Caco-2 (cell line): ENCODE results near the gene ANKS3. TPM values are rescaled to one million over a fixed set of nuclear protein-coding genes. Genes with fewer than 3 reads are reported as not detected.

Source experiments
- BruUV-seq: library from RNA; stranded (reverse); fragments of 400-500 nt; replicated peaks from 2 replicates; lab custom pipeline; 2021; lab: Mats Ljungman, UMichigan
- CTCF ChIA-PET: fragments of 300-600 bp; sonication (Branson Sonifier 250); formaldehyde crosslinking; loops from one replicate; lab custom pipeline; 2022; ENCODE audit warnings: antibody characterized with exemption; lab: Charles Lee
- POLR2A ChIA-PET: fragments of 300-600 bp; sonication (Branson Sonifier 250); formaldehyde crosslinking; loops from one replicate; lab custom pipeline; 2022; ENCODE audit warnings: antibody characterized with exemption; lab: Charles Lee
- DNase-seq, 2 experiments: peaks; one replicate each; pipeline versions ENCODE4 v3.0.0 to v3.0.0-alpha.2; 2020 to 2022
- H3K27me3 ChIP-seq: replicated peaks from 2 replicates; pipeline ENCODE4 v1.6.0; 2011; ENCODE audit warnings: low read length; ENCODE audit not compliant: control insufficient read depth, insufficient read depth
- H3K36me3 ChIP-seq: 2 replicates; pipeline ENCODE4 v1.5.1; 2011; ENCODE audit warnings: low read length; ENCODE audit not compliant: control insufficient read depth, insufficient read depth
- H3K4me1 ChIP-seq: fragments of 250-450 bp; sonication (Bioruptor Pico); 2 replicates; pipeline ENCODE4 v1.5.1; 2020; ENCODE audit warnings: mild to moderate bottlenecking
- H3K4me3 ChIP-seq: 2 replicates; pipeline ENCODE4 v1.5.1; 2011; ENCODE audit warnings: low read depth, mild to moderate bottlenecking, control low read depth, low read length
- H3K9me3 ChIP-seq: fragments of 250-450 bp; sonication (Bioruptor Pico); 2 replicates; pipeline ENCODE4 v1.5.1; 2020; ENCODE audit warnings: mild to moderate bottlenecking, moderate library complexity
- H3K27ac Mint-ChIP-seq: one replicate; pipeline ENCODE4 v1.8.0; 2022; ENCODE audit warnings: mixed read lengths; ENCODE audit not compliant: unreplicated experiment
- H3K27me3 Mint-ChIP-seq: one replicate; pipeline ENCODE4 v1.8.0; 2022; ENCODE audit warnings: mixed read lengths; ENCODE audit not compliant: insufficient read depth, unreplicated experiment
- H3K36me3 Mint-ChIP-seq: one replicate; pipeline ENCODE4 v1.8.0; 2022; ENCODE audit warnings: mild to moderate bottlenecking, mixed read lengths; ENCODE audit not compliant: insufficient read depth, unreplicated experiment
- H3K4me1 Mint-ChIP-seq: one replicate; pipeline ENCODE4 v1.8.0; 2022; ENCODE audit warnings: low read depth, mixed read lengths; ENCODE audit not compliant: unreplicated experiment
- H3K4me3 Mint-ChIP-seq: one replicate; pipeline ENCODE4 v1.8.0; 2022; ENCODE audit warnings: mild to moderate bottlenecking, moderate library complexity, mixed read lengths; ENCODE audit not compliant: unreplicated experiment
- H3K9me3 Mint-ChIP-seq: one replicate; pipeline ENCODE4 v1.8.0; 2022; ENCODE audit warnings: mixed read lengths; ENCODE audit not compliant: unreplicated experiment
- intact Hi-C: fragments of 100-400 bp; cut with micrococcal nuclease; formaldehyde crosslinking; loops from one replicate; pipeline ENCODE4 v1.10.0; 2022; ENCODE audit not compliant: unreplicated experiment
- total RNA-seq: library from RNA; stranded (reverse); gene quantifications from 2 replicates; pipeline ENCODE4 v1.2.3, GENCODE V29; 2022
- TF ChIP-seq, protein P1 (sequence below), 2 experiments: fragments of 200-600 bp in 1 of 2; IDR thresholded peaks; 1 replicate in 1 of 2; 2 replicates in 1 of 2; pipeline versions ENCODE4 v1.5.1 to v1.8.0; 2011 to 2022; ENCODE audit warnings: antibody characterized with exemption in 1 of 2, control low read depth in 1 of 2, inconsistent platforms in 1 of 2, low read depth in 1 of 2, low read length in 1 of 2, mild to moderate bottlenecking in 1 of 2, moderate library complexity in 1 of 2; ENCODE audit not compliant: insufficient read depth in 1 of 2, severe bottlenecking in 1 of 2, unreplicated experiment in 1 of 2

The ANKS3 gene
- total RNA-seq, 1 experiment from 2014 or later = 28.1 TPM

DNA sequence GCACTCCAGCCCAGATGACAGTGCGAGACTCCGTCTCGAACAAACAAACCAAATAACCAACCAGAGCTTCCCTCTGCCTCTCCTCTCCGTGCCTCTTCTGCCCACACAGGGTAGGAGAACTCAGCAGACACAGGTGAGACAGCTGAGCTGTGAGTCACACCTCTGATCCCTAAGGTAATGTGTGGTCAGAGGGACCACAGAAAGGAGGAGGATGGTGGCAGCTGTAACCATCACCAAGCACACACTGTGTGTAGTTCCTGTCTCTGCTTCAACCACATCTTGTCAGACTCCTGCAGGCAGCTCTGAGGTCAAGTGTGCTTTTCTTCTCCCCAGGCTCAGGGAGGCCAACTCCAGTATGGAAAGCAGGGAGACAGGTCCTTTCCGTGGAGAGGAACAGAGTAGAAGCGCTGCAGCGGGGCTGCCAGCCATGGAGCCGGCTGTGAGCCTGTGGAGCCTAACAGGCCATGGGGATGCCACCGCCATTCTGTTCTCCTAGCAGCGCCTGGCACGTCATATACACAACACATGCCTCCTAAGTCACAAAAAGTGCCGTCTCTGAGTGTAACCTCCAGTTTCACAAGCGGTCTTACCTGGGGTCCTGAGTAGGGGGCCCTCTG lies 33.6 kb downstream of the ANKS3 start:
- BruUV-seq = no TSS peak
- ChIA-PET CTCF (no interaction called here), POLR2A (no interaction called here)

DNA sequence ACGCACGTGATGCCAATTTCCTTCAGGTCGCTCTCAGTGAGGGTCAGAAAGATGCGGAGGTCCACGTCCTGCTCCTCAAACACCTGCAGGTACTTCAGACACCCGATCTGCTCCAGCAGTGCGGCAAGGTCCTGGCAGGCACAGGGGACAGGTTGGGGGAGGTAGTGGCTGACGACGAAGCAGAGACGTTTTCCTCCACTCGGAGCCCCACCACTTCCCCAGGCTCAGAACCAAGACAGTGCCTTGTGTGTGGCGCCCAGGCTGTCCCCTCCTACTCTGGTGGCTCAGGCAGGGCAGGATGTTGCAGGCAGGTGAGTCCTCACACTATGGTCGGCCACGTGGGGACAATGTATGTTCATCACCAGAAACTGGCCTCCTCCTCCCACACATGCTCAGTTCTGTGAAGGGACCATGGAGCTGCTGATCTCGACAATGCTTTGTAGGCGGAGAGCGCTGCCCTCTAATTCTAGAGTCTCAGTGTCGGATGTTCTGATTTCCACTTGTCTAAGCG lies 35.0 kb downstream of the ANKS3 start:
- Histone ChIP-seq H3K4me3 (no peak overlapping the region), H3K36me3 (no peaks in the 10 kb centered on the region; the same call in 1 of the 2 replicates), H3K27me3 (no peaks in the 10 kb centered on the region), H3K4me1 (no peaks in the 10 kb centered on the region), H3K9me3 (no peaks in the 10 kb centered on the region)
- Mint-ChIP-seq H3K9me3 (no peaks in the 10 kb centered on the region), H3K4me1 (no peaks in the 10 kb centered on the region), H3K36me3 (peaks cover 43% of the 10 kb centered on the region), H3K27me3 (no peaks in the 10 kb centered on the region), H3K27ac (no peak overlapping the region), H3K4me3 (no peak overlapping the region)
- TF ChIP-seq, protein P1, sequence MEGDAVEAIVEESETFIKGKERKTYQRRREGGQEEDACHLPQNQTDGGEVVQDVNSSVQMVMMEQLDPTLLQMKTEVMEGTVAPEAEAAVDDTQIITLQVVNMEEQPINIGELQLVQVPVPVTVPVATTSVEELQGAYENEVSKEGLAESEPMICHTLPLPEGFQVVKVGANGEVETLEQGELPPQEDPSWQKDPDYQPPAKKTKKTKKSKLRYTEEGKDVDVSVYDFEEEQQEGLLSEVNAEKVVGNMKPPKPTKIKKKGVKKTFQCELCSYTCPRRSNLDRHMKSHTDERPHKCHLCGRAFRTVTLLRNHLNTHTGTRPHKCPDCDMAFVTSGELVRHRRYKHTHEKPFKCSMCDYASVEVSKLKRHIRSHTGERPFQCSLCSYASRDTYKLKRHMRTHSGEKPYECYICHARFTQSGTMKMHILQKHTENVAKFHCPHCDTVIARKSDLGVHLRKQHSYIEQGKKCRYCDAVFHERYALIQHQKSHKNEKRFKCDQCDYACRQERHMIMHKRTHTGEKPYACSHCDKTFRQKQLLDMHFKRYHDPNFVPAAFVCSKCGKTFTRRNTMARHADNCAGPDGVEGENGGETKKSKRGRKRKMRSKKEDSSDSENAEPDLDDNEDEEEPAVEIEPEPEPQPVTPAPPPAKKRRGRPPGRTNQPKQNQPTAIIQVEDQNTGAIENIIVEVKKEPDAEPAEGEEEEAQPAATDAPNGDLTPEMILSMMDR (IDR thresholded peaks at IDR 0.05; ENCODE audit: insufficient read depth in 1 of 2, low read depth in 1 of 2, low read length in 1 of 2, severe bottlenecking in 1 of 2, unreplicated experiment in 1 of 2) = no peak
- CTCF ChIA-PET = no interaction called here
- no TSS peak for BruUV-seq
- POLR2A ChIA-PET = no interaction called here
- DNase-seq = peak in 1 of 2 experiments; percentile 23
- intact Hi-C loops = no loop called here

More for the DNA sequence above, 33.6 kb downstream of the ANKS3 start:
- Histone ChIP-seq H3K4me3 (no peak overlapping the region), H3K9me3 (no peaks in the 10 kb centered on the region), H3K36me3 (no peaks in the 10 kb centered on the region; the same call in 1 of the 2 replicates), H3K27me3 (no peaks in the 10 kb centered on the region), H3K4me1 (no peaks in the 10 kb centered on the region)
- TF ChIP-seq, protein P1 (IDR thresholded peaks at IDR 0.05; ENCODE audit: insufficient read depth in 1 of 2, low read depth in 1 of 2, low read length in 1 of 2, severe bottlenecking in 1 of 2, unreplicated experiment in 1 of 2) = no peak
- Mint-ChIP-seq H3K4me1 (no peaks in the 10 kb centered on the region), H3K27ac (no peak overlapping the region), H3K9me3 (no peaks in the 10 kb centered on the region), H3K36me3 (peaks cover 38% of the 10 kb centered on the region), H3K27me3 (no peaks in the 10 kb centered on the region), H3K4me3 (no peak overlapping the region)
- intact Hi-C loops = no loop called here
- no peak for DNase-seq

- H3K4me3 Mint-ChIP-seq = no peak overlapping the region
- no peaks in the 10 kb centered on the region for H3K4me1 Mint-ChIP-seq
- H3K27ac Mint-ChIP-seq = no peak overlapping the region
- DNase-seq = peak in 1 of 2 experiments; percentile 27
- H3K4me3 ChIP-seq = no peak overlapping the region
- no peaks in the 10 kb centered on the region for H3K27me3 ChIP-seq
- POLR2A ChIA-PET = no interaction called here
- peaks cover 46% of the 10 kb centered on the region for H3K36me3 Mint-ChIP-seq
- TF ChIP-seq, protein P1 (IDR thresholded peaks at IDR 0.05; ENCODE audit: insufficient read depth in 1 of 2, low read depth in 1 of 2, low read length in 1 of 2, severe bottlenecking in 1 of 2, unreplicated experiment in 1 of 2) = no peak
- intact Hi-C loops = no loop called here
- no peaks in the 10 kb centered on the region for H3K27me3 Mint-ChIP-seq
- H3K9me3 Mint-ChIP-seq = no peaks in the 10 kb centered on the region
- H3K36me3 ChIP-seq = no peaks in the 10 kb centered on the region; the same call in 1 of the 2 replicates
- no peaks in the 10 kb centered on the region for H3K9me3 ChIP-seq
- no TSS peak for BruUV-seq
- no peaks in the 10 kb centered on the region for H3K4me1 ChIP-seq
- CTCF ChIA-PET = no interaction called here
Measured at GRCh38 chr16:4698321-4699045, 35.6 kb downstream of the ANKS3 start.
